GM12864 (cell line): ENCODE results near the gene PCSK6.

Source experiments
- DNase-seq: peaks from one replicate; pipeline ENCODE4 v3.0.0-alpha.2; 2011; ENCODE audit warnings: low read depth
- H3K4me3 ChIP-seq: 2 replicates; pipeline ENCODE4 v1.5.1; 2011; ENCODE audit warnings: mild to moderate bottlenecking, low read depth, low read length, control low read depth
- CTCF ChIP-seq: IDR thresholded peaks from 2 replicates; pipeline ENCODE4 v1.5.1; 2011; ENCODE audit warnings: low read depth, mild to moderate bottlenecking, moderate library complexity, low read length, control low read depth, inconsistent platforms; ENCODE audit errors: missing control alignments

Gene PCSK6

GRCh38 chr15:101494251-101494796, 4.8 kb upstream of the PCSK6 start:
- DNase-seq, result no peak
- no peak for TF ChIP-seq CTCF
- H3K4me3 ChIP-seq, result no peak overlapping the region

GRCh38 chr15:101492766-101493692, 3.5 kb upstream of the PCSK6 start:
- DNase-seq, result no peak
- TF ChIP-seq CTCF, result no peak
- H3K4me3 ChIP-seq, result no peak overlapping the region

- no peak overlapping the region for H3K4me3 ChIP-seq
- no peak for TF ChIP-seq CTCF
- no peak for DNase-seq
Observed at GRCh38 chr15:101491734-101492640, 2.5 kb upstream of the PCSK6 start.

GRCh38 chr15:101490922-101491733, 1.6 kb upstream of the PCSK6 start:
- no peak for TF ChIP-seq CTCF
- no peak overlapping the region for H3K4me3 ChIP-seq
- no peak for DNase-seq

- no peak for DNase-seq
- H3K4me3 ChIP-seq, result no peak overlapping the region
- no peak for TF ChIP-seq CTCF
Observed at GRCh38 chr15:101490408-101490891, 943 bp upstream of the PCSK6 start.

GRCh38 chr15:101489237-101489598, 289 bp downstream of the PCSK6 start:
- H3K4me3 ChIP-seq, result no peak overlapping the region
- DNase-seq, result no peak
- TF ChIP-seq CTCF, result no peak
